DND-41 (cell line): Measurements from ENCODE around the gene EEFSEC.

ENCODE experiments used
- ATAC-seq: fragments of 200-7000 bp; cut with Tn5 transposase; 3 replicates; pipeline ENCODE4 v1.9.1; 2021; ENCODE audit warnings: low read depth; ENCODE audit not compliant: insufficient read depth
- DNase-seq: peaks from one replicate; pipeline ENCODE4 v3.0.0-alpha.2; 2020
- H2AFZ ChIP-seq: 2 replicates; pipeline ENCODE4 v1.6.0; 2012; ENCODE audit warnings: low read depth, low read length
- H3K27ac ChIP-seq: 2 replicates; pipeline ENCODE4 v1.5.1; 2012; ENCODE audit warnings: low read length, inconsistent platforms
- H3K27me3 ChIP-seq: fragments of 200-600 bp; sonication (generic); 2 replicates; pipeline ENCODE4 v1.6.0; 2012; ENCODE audit warnings: low read length, mild to moderate bottlenecking, inconsistent platforms; ENCODE audit not compliant: insufficient read depth, poor library complexity
- H3K36me3 ChIP-seq: 2 replicates; pipeline ENCODE4 v1.5.1; 2012; ENCODE audit warnings: low read length, inconsistent platforms; ENCODE audit not compliant: insufficient read depth
- H3K4me1 ChIP-seq: 2 replicates; pipeline ENCODE4 v1.5.1; 2012; ENCODE audit warnings: mild to moderate bottlenecking, low read length; ENCODE audit not compliant: insufficient read depth
- H3K4me2 ChIP-seq: 2 replicates; pipeline ENCODE4 v1.6.0; 2012; ENCODE audit warnings: mild to moderate bottlenecking, moderate library complexity, low read length, inconsistent platforms; ENCODE audit not compliant: insufficient read depth
- H3K4me3 ChIP-seq, 2 experiments: fragments of 200-600 bp in 1 of 2; shearing (Covaris generic) in 1 of 2; 2 replicates each; pipeline ENCODE4 v1.5.1; 2012 to 2016; ENCODE audit warnings: inconsistent platforms in 2 of 2, low read length in 2 of 2, mild to moderate bottlenecking in 2 of 2, low read depth in 1 of 2, moderate library complexity in 1 of 2
- H3K79me2 ChIP-seq: 2 replicates; pipeline ENCODE4 v1.6.0; 2012; ENCODE audit warnings: low read length, inconsistent platforms; ENCODE audit not compliant: insufficient read depth
- H3K9ac ChIP-seq: 2 replicates; pipeline ENCODE4 v1.6.0; 2012; ENCODE audit warnings: low read depth, mild to moderate bottlenecking, inconsistent platforms, low read length, moderate library complexity
- H3K9me3 ChIP-seq: 2 replicates; pipeline ENCODE4 v1.5.1; 2012; ENCODE audit warnings: low read length, moderate library complexity, mild to moderate bottlenecking, inconsistent platforms; ENCODE audit not compliant: insufficient read depth, severe bottlenecking
- H4K20me1 ChIP-seq: 2 replicates; pipeline ENCODE4 v1.6.0; 2012; ENCODE audit warnings: low read length; ENCODE audit not compliant: insufficient read depth
- EZH2 ChIP-seq: IDR thresholded peaks from 3 replicates; pipeline ENCODE4 v1.6.1; 2012; ENCODE audit warnings: borderline replicate concordance, low read depth, mild to moderate bottlenecking, moderate library complexity, low read length, inconsistent platforms; ENCODE audit not compliant: severe bottlenecking
- TF ChIP-seq, protein P1 (sequence below): IDR thresholded peaks from 2 replicates; pipeline ENCODE4 v1.5.1; 2012; ENCODE audit warnings: borderline replicate concordance, low read length, moderate library complexity, mild to moderate bottlenecking; ENCODE audit not compliant: poor library complexity, severe bottlenecking; ENCODE audit errors: extremely low read depth

Gene EEFSEC

DNA sequence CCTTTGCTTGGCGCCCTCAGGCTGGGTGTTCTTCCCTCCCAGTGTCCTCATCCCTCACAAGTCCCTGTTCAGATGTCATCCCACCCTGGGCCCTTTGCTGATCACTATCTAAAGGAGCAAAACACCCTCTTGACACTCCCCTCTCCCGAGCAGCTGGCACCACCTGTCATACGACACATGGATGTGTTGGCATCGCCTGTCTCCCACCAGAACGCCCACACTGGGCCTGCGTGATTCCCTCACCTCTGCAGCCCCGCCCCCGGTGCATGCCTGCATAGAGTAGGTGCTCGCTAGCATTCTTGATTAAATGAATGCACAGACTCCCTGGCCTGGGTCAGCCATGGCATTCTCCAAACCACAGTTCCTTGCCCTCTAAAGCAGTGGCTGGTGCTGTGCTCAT is 237.6 kb downstream of the EEFSEC start:
- 0 out of 2 replicates have a peak, but pooled peaks cover 5% of the 10 kb centered on the region for H3K36me3 ChIP-seq
- TF ChIP-seq EZH2 = no peak
- TF ChIP-seq, protein P1, sequence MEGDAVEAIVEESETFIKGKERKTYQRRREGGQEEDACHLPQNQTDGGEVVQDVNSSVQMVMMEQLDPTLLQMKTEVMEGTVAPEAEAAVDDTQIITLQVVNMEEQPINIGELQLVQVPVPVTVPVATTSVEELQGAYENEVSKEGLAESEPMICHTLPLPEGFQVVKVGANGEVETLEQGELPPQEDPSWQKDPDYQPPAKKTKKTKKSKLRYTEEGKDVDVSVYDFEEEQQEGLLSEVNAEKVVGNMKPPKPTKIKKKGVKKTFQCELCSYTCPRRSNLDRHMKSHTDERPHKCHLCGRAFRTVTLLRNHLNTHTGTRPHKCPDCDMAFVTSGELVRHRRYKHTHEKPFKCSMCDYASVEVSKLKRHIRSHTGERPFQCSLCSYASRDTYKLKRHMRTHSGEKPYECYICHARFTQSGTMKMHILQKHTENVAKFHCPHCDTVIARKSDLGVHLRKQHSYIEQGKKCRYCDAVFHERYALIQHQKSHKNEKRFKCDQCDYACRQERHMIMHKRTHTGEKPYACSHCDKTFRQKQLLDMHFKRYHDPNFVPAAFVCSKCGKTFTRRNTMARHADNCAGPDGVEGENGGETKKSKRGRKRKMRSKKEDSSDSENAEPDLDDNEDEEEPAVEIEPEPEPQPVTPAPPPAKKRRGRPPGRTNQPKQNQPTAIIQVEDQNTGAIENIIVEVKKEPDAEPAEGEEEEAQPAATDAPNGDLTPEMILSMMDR = no peak
- no peak overlapping the region for H3K9ac ChIP-seq
- no peak overlapping the region for H2AFZ ChIP-seq
- H3K27ac ChIP-seq = no peak overlapping the region
- H4K20me1 ChIP-seq = peaks cover 21% of the 10 kb centered on the region
- H3K4me3 ChIP-seq = no peak overlapping the region
- no peaks in the 10 kb centered on the region for H3K27me3 ChIP-seq
- no peaks in the 10 kb centered on the region for H3K79me2 ChIP-seq
- H3K4me1 ChIP-seq = no peaks in the 10 kb centered on the region
- ATAC-seq (no peak), DNase-seq (no peak)
- H3K9me3 ChIP-seq = no peaks in the 10 kb centered on the region
- no peak overlapping the region for H3K4me2 ChIP-seq

DNA sequence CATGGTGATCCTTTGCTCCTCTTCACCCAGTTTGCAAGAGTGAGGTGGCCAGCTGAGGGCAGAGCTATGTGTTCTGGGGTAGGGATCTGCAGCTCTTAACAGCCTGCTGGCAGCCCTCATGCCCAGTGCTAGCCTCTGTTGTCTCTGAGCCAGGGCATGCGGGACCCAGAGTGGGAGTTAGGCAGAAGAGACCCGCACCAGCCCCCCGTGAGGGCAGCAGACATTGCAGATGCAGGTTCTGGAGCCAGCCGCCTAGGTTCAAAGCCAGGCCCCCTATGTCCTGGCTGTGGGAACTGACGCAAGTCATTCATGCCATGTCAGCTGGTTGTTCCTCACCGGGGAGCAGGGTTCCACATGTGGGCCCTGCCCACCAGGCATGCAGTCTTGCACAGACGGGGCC is 238.7 kb downstream of the EEFSEC start:
- TF ChIP-seq EZH2 = no peak
- TF ChIP-seq, protein P1 = no peak
- Histone ChIP-seq H3K79me2 (no peaks in the 10 kb centered on the region), H3K9me3 (no peaks in the 10 kb centered on the region), H3K4me1 (no peaks in the 10 kb centered on the region), H3K27ac (no peak overlapping the region), H3K4me2 (no peak overlapping the region), H3K9ac (no peak overlapping the region), H3K4me3 (no peak overlapping the region), H4K20me1 (peaks cover 33% of the 10 kb centered on the region), H3K27me3 (no peaks in the 10 kb centered on the region), H3K36me3 (no peaks in the 10 kb centered on the region), H2AFZ (no peak overlapping the region)
- DNase-seq (no peak), ATAC-seq (no peak)

DNA sequence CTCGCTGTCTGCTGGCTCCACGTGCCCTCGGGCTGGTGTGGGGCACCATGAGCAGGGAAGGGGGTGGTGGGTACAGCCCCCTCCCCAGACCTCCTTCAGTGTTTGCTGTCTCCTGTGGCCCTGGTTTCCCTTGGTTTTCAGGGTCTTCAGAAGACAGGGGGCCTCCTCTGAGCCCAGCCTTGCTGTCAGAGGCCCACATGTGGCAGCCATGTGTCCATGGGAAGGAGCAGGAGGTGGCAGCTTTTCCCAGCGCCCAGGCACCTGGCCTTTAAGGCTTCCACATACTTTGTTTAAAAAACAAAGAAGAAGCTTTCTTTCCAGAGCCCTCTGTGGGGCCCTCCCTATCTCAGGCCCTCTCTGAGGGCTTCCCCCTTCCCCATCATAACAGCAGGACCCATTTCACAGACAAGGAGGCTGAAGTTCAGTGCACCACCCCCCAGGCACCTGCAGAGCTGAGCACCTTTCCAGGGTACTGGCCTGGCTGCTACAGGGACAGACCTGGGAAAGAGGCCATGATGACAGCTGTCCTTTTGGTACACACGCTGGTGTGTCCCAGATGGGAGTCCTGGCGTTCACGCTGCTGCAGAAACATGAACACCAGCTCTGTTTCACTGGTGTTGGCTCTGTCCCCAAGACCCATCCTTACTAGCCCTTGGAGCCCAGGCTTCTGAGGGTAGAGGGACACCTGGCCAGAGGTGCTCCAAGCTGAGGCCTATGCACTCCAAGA is 239.7 kb downstream of the EEFSEC start:
- no peak overlapping the region for H3K4me3 ChIP-seq
- TF ChIP-seq EZH2 = no peak
- TF ChIP-seq, protein P1 = no peak
- no peak overlapping the region for H2AFZ ChIP-seq
- H3K9ac ChIP-seq = no peak overlapping the region
- H3K27ac ChIP-seq = no peak overlapping the region
- peaks cover 37% of the 10 kb centered on the region for H4K20me1 ChIP-seq
- H3K4me2 ChIP-seq = no peak overlapping the region
- no peaks in the 10 kb centered on the region for H3K27me3 ChIP-seq
- H3K4me1 ChIP-seq = no peaks in the 10 kb centered on the region
- ATAC-seq (no peak), DNase-seq (no peak)
- no peaks in the 10 kb centered on the region for H3K79me2 ChIP-seq
- H3K9me3 ChIP-seq = no peaks in the 10 kb centered on the region
- H3K36me3 ChIP-seq = no peaks in the 10 kb centered on the region

DNA sequence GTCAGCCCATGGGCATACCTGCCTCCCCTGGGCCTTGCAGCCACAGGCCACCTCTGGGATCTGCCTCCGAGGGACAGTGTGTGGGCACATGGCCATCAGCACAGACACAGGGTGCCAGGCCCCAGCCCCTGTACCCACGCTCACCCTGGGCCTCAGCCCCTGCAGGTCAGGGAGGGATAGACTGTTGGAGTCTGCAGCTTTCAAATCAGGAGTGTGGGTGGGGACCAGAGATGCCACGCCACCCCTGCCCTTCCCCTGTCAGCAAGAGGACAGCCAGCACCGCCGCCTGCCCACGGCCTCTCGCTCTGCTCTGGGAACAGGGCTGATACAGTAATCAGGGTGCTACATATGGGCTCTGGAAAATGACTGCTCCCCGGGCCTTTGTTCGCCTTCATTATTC is 240.8 kb downstream of the EEFSEC start:
- Histone ChIP-seq H3K27ac (no peak overlapping the region), H3K9me3 (no peaks in the 10 kb centered on the region), H3K4me1 (no peaks in the 10 kb centered on the region), H4K20me1 (peaks cover 37% of the 10 kb centered on the region), H3K36me3 (no peaks in the 10 kb centered on the region), H3K4me2 (no peak overlapping the region), H3K79me2 (no peaks in the 10 kb centered on the region), H3K4me3 (no peak overlapping the region), H2AFZ (no peak overlapping the region), H3K27me3 (no peaks in the 10 kb centered on the region), H3K9ac (no peak overlapping the region)
- DNase-seq (no peak), ATAC-seq (no peak)
- TF ChIP-seq, protein P1 = no peak
- no peak for TF ChIP-seq EZH2
